Measurements from ENCODE around the gene SH2D3A.

GRCh38 chr19:6729573-6730152 lies 37.6 kb downstream of the SH2D3A start:
- TF ChIP-seq POLR2A (IDR thresholded peaks at IDR 0.05; ENCODE audit: low read depth, low read length) (no peak), CEBPB (IDR thresholded peaks at IDR 0.05; ENCODE audit: low read depth, low read length) (no peak), RAD21 (IDR thresholded peaks at IDR 0.05; ENCODE audit: low read length) (no peak), SMC3 (IDR thresholded peaks at IDR 0.05; ENCODE audit: low read depth, low read length) (no peak), MXI1 (IDR thresholded peaks at IDR 0.05; ENCODE audit: borderline replicate concordance, low read depth, low read length) (no peak), CHD1 (IDR thresholded peaks at IDR 0.05; ENCODE audit: low read depth, low read length) (no peak), RFX5 (IDR thresholded peaks at IDR 0.05; ENCODE audit: low read depth, low read length) (no peak), FOS (IDR thresholded peaks at IDR 0.05; ENCODE audit: low read depth, low read length) (no peak)
- TF ChIP-seq, protein P1, sequence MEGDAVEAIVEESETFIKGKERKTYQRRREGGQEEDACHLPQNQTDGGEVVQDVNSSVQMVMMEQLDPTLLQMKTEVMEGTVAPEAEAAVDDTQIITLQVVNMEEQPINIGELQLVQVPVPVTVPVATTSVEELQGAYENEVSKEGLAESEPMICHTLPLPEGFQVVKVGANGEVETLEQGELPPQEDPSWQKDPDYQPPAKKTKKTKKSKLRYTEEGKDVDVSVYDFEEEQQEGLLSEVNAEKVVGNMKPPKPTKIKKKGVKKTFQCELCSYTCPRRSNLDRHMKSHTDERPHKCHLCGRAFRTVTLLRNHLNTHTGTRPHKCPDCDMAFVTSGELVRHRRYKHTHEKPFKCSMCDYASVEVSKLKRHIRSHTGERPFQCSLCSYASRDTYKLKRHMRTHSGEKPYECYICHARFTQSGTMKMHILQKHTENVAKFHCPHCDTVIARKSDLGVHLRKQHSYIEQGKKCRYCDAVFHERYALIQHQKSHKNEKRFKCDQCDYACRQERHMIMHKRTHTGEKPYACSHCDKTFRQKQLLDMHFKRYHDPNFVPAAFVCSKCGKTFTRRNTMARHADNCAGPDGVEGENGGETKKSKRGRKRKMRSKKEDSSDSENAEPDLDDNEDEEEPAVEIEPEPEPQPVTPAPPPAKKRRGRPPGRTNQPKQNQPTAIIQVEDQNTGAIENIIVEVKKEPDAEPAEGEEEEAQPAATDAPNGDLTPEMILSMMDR (conservative IDR thresholded peaks at IDR 0.05; ENCODE audit: low read depth, low read length): no peak
- TF ChIP-seq, protein P2, sequence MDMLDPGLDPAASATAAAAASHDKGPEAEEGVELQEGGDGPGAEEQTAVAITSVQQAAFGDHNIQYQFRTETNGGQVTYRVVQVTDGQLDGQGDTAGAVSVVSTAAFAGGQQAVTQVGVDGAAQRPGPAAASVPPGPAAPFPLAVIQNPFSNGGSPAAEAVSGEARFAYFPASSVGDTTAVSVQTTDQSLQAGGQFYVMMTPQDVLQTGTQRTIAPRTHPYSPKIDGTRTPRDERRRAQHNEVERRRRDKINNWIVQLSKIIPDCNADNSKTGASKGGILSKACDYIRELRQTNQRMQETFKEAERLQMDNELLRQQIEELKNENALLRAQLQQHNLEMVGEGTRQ (IDR thresholded peaks at IDR 0.05; ENCODE audit: low read depth, low read length): no peak

Data from IMR-90 (cell line).